Hepatocyte (in vitro differentiated cells): Measurements from ENCODE around the gene CLCA4. TPM values are rescaled to one million over a fixed set of nuclear protein-coding genes. Genes with fewer than 3 reads are reported as not detected.

Experiments used
- DNase-seq: peaks from one replicate; pipeline ENCODE4 v3.0.0-alpha.2; 2016; ENCODE audit warnings: low spot score
- H2AFZ ChIP-seq: fragments of 200-600 bp; sonication (generic); 2 replicates; pipeline ENCODE4 v1.6.0; 2016; ENCODE audit warnings: antibody characterized with exemption, mild to moderate bottlenecking
- H3K27ac ChIP-seq: fragments of 200-600 bp; sonication (generic); 2 replicates; pipeline ENCODE4 v1.5.1; 2016; ENCODE audit warnings: mild to moderate bottlenecking
- H3K27me3 ChIP-seq: fragments of 200-600 bp; sonication (generic); 2 replicates; pipeline ENCODE4 v1.6.1; 2016
- H3K36me3 ChIP-seq: fragments of 200-600 bp; sonication (generic); replicated peaks from 2 replicates; pipeline ENCODE4 v1.5.1; 2016; ENCODE audit warnings: low read depth; ENCODE audit not compliant: insufficient read depth
- H3K4me1 ChIP-seq: fragments of 200-600 bp; sonication (generic); 2 replicates; pipeline ENCODE4 v1.5.1; 2016; ENCODE audit warnings: mild to moderate bottlenecking, moderate library complexity; ENCODE audit not compliant: insufficient read depth
- H3K4me2 ChIP-seq: fragments of 200-600 bp; sonication (generic); 2 replicates; pipeline ENCODE4 v1.6.0; 2016
- H3K4me3 ChIP-seq: fragments of 200-600 bp; sonication (generic); 2 replicates; pipeline ENCODE4 v1.5.1; 2016; ENCODE audit warnings: mild to moderate bottlenecking
- H3K79me2 ChIP-seq: fragments of 200-600 bp; sonication (generic); 2 replicates; pipeline ENCODE4 v1.6.0; 2017; ENCODE audit warnings: mild to moderate bottlenecking
- H3K9me2 ChIP-seq: fragments of 200-600 bp; sonication (generic); replicated peaks from 2 replicates; pipeline ENCODE4 v1.6.0; 2017; ENCODE audit warnings: mild to moderate bottlenecking; ENCODE audit not compliant: insufficient read depth
- H3K9me3 ChIP-seq: fragments of 200-600 bp; sonication (generic); 2 replicates; pipeline ENCODE4 v1.5.1; 2016; ENCODE audit warnings: low read depth, mild to moderate bottlenecking
- H4K20me1 ChIP-seq: fragments of 200-600 bp; sonication (generic); 2 replicates; pipeline ENCODE4 v1.6.0; 2016; ENCODE audit warnings: mild to moderate bottlenecking; ENCODE audit not compliant: insufficient read depth, poor library complexity, severe bottlenecking
- EZH2 ChIP-seq: fragments of 200-600 bp; sonication (generic); IDR thresholded peaks from 2 replicates; pipeline ENCODE4 v1.6.1; 2016; ENCODE audit warnings: antibody characterized with exemption, mild to moderate bottlenecking, borderline replicate concordance
- EZH2phosphoT487 ChIP-seq: fragments of 200-600 bp; sonication (generic); IDR thresholded peaks from one replicate; pipeline ENCODE4 v1.6.1; 2018; ENCODE audit warnings: antibody characterized with exemption, mild to moderate bottlenecking, low read depth, moderate library complexity; ENCODE audit not compliant: unreplicated experiment, severe bottlenecking
- WGBS: methylation state at CpG from one replicate; pipeline ENCODE4 v1.1.6; 2016; ENCODE audit warnings: low lambda C conversion rate; ENCODE audit errors: missing lambda C conversion rate; 5-methylcytosine and 5-hydroxymethylcytosine counted together
- polyA plus RNA-seq: library from polyadenylated mRNA; unstranded; fragments of >200 nt; fragmentation: Nextera tagmentation; extraction: Ambion mirVana; gene quantifications from 2 replicates; pipeline ENCODE4 v1.2.1, GENCODE V29; 2016
- total RNA-seq: library from RNA; depleted of rRNA; stranded (reverse); fragments of >200 nt; gene quantifications from 2 replicates; pipeline ENCODE4 v1.2.3, GENCODE V29; 2014
- TF ChIP-seq, protein P1 (sequence below): fragments of 200-600 bp; sonication (generic); IDR thresholded peaks from 2 replicates; pipeline ENCODE4 v1.5.1; 2016; ENCODE audit warnings: antibody characterized with exemption, mild to moderate bottlenecking; ENCODE audit not compliant: poor library complexity

The CLCA4 gene
- total and polyA plus RNA-seq, 2 experiments from 2014 or later: 0.07 to 0.22 TPM

DNA sequence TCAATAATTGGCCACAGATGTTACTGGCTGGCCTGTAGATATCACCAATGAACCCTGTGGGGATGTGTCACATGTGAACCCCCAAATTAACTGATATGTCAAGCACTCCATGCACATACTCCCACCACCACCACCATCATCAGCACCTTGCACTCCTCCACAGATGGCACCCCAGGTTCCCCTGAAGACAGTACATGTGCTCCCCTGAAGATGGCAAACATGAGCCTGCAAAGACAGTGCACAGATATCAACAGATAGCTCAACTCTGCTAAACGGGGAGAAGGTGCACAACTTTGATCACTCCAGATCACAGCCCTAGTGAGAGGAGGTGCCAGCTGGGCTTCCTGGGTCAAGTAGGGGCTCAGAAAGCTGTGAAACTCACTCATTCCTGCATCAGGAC is 74.4 kb downstream of the CLCA4 start:
- 25% methylated on average over 1 of the region's 1 CpG for WGBS
- H3K9me2 ChIP-seq: no peaks in the 10 kb centered on the region
- DNase-seq: no peak
- no peaks in the 10 kb centered on the region for H3K27me3 ChIP-seq
- TF ChIP-seq, protein P1, sequence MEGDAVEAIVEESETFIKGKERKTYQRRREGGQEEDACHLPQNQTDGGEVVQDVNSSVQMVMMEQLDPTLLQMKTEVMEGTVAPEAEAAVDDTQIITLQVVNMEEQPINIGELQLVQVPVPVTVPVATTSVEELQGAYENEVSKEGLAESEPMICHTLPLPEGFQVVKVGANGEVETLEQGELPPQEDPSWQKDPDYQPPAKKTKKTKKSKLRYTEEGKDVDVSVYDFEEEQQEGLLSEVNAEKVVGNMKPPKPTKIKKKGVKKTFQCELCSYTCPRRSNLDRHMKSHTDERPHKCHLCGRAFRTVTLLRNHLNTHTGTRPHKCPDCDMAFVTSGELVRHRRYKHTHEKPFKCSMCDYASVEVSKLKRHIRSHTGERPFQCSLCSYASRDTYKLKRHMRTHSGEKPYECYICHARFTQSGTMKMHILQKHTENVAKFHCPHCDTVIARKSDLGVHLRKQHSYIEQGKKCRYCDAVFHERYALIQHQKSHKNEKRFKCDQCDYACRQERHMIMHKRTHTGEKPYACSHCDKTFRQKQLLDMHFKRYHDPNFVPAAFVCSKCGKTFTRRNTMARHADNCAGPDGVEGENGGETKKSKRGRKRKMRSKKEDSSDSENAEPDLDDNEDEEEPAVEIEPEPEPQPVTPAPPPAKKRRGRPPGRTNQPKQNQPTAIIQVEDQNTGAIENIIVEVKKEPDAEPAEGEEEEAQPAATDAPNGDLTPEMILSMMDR: no peak
- TF ChIP-seq EZH2 (no peak), EZH2phosphoT487 (no peak)
- H3K4me3 ChIP-seq: no peak overlapping the region
- no peaks in the 10 kb centered on the region for H3K4me1 ChIP-seq
- H2AFZ ChIP-seq: no peak overlapping the region
- no peaks in the 10 kb centered on the region for H3K36me3 ChIP-seq
- no peak overlapping the region for H3K4me2 ChIP-seq
- H3K9me3 ChIP-seq: no peaks in the 10 kb centered on the region
- no peaks in the 10 kb centered on the region for H3K79me2 ChIP-seq
- no peaks in the 10 kb centered on the region for H4K20me1 ChIP-seq
- no peak overlapping the region for H3K27ac ChIP-seq

Other genes with a start within 250 kb of the CLCA4 start
- gene ODF2L, start 150.8 kb upstream of the CLCA4 start, total RNA-seq: 58.8 and 58.9 TPM in 2 replicates
- gene ODF2L, start 150.8 kb upstream of the CLCA4 start, polyA plus RNA-seq: 32.4 and 36.7 TPM in 2 replicates
- gene CLCA2, start 122.9 kb upstream of the CLCA4 start, total RNA-seq: 0.08 TPM in 1 of 2 replicates, not detected in the other
- 0.34 and 0.41 TPM in 2 replicates for gene CLCA2, start 122.9 kb upstream of the CLCA4 start, polyA plus RNA-seq
- 39.1 and 42.9 TPM in 2 replicates for gene CLCA1, start 78.2 kb upstream of the CLCA4 start, total RNA-seq
- gene CLCA1, start 78.2 kb upstream of the CLCA4 start, polyA plus RNA-seq: 2.0 and 3.5 TPM in 2 replicates
- gene SH3GLB1, start 157.5 kb downstream of the CLCA4 start, total RNA-seq: 55.1 and 59.3 TPM in 2 replicates
- gene SH3GLB1, start 157.5 kb downstream of the CLCA4 start, polyA plus RNA-seq: 84.6 and 89.1 TPM in 2 replicates